ENCODE data around the gene ATP8B1.

- TF ChIP-seq EZH2 (IDR thresholded peaks at IDR 0.05) (no peak), CTCF (IDR thresholded peaks at IDR 0.05 in 2 of 3, conservative IDR thresholded peaks at IDR 0.05 in 1 of 3; ENCODE audit: borderline replicate concordance in 1 of 3, insufficient read depth in 1 of 3, low read depth in 2 of 3, low read length in 2 of 3) (no peak), YY1 (IDR thresholded peaks at IDR 0.05; ENCODE audit: extremely low read depth, insufficient replicate concordance, low read depth, low read length) (no peak), RAD21 (IDR thresholded peaks at IDR 0.05; ENCODE audit: low read depth) (no peak), MAX (IDR thresholded peaks at IDR 0.05) (no peak), SIN3A (IDR thresholded peaks at IDR 0.05; ENCODE audit: low read depth) (no peak), POLR2AphosphoS5 (IDR thresholded peaks at IDR 0.05; ENCODE audit: low read depth, low read length) (no peak), CEBPB (IDR thresholded peaks at IDR 0.05; ENCODE audit: low read depth) (no peak), POLR2A (IDR thresholded peaks at IDR 0.05; ENCODE audit: borderline replicate concordance, extremely low read depth, insufficient read depth, insufficient read length) (no peak), EZH2phosphoT487 (IDR thresholded peaks at IDR 0.05; ENCODE audit: borderline replicate concordance) (no peak)
These were observed 11.9 kb downstream of the ATP8B1 start for GRCh38 chr18:57791192-57791591.

Measured in HCT116 (cell line).